Measurements from ENCODE around the gene IL34. TPM values are rescaled to one million over a fixed set of nuclear protein-coding genes. Genes with fewer than 3 reads are reported as not detected.

IL34 gene
- total RNA-seq, 2 experiments from 2014 or later = not detected

- Mint-ChIP-seq H3K27me3 (ENCODE audit: low read depth) (no peaks in the 10 kb centered on the region), H3K9me3 (no peaks in the 10 kb centered on the region), H3K27ac (no peak overlapping the region), H3K4me1 (ENCODE audit: low read depth) (peaks cover 32% of the 10 kb centered on the region), H3K4me3 (no peak overlapping the region), H3K36me3 (ENCODE audit: low read depth) (peaks cover 3% of the 10 kb centered on the region)
- DNase-seq = no peak
- CTCF ChIA-PET = no interaction called here
- intact Hi-C loops (cut with micrococcal nuclease) = no loop called here
Observed at GRCh38 chr16:70699696-70700095, 53.3 kb downstream of the IL34 start.

GRCh38 chr16:70700101-70701020, 54.0 kb downstream of the IL34 start:
- peaks cover 30% of the 10 kb centered on the region for H3K4me1 Mint-ChIP-seq (ENCODE audit: low read depth)
- intact Hi-C loops (cut with micrococcal nuclease) = no loop called here
- no peak for DNase-seq
- CTCF ChIA-PET = no interaction called here
- peaks cover 3% of the 10 kb centered on the region for H3K36me3 Mint-ChIP-seq (ENCODE audit: low read depth)
- H3K27me3 Mint-ChIP-seq (ENCODE audit: low read depth) = no peaks in the 10 kb centered on the region
- H3K4me3 Mint-ChIP-seq = no peak overlapping the region
- no peaks in the 10 kb centered on the region for H3K9me3 Mint-ChIP-seq
- H3K27ac Mint-ChIP-seq = no peak overlapping the region

GRCh38 chr16:70701036-70701435, 54.7 kb downstream of the IL34 start:
- Mint-ChIP-seq H3K27me3 (ENCODE audit: low read depth) (no peaks in the 10 kb centered on the region), H3K36me3 (ENCODE audit: low read depth) (peaks cover 3% of the 10 kb centered on the region), H3K4me3 (no peak overlapping the region), H3K27ac (no peak overlapping the region), H3K4me1 (ENCODE audit: low read depth) (peaks cover 23% of the 10 kb centered on the region), H3K9me3 (no peaks in the 10 kb centered on the region)
- CTCF ChIA-PET = no interaction called here
- intact Hi-C loops (cut with micrococcal nuclease) = no loop called here
- no peak for DNase-seq

GRCh38 chr16:70701596-70701995, 55.2 kb downstream of the IL34 start:
- Mint-ChIP-seq H3K27me3 (ENCODE audit: low read depth) (no peaks in the 10 kb centered on the region), H3K27ac (no peak overlapping the region), H3K36me3 (ENCODE audit: low read depth) (peaks cover 3% of the 10 kb centered on the region), H3K4me1 (ENCODE audit: low read depth) (peaks cover 18% of the 10 kb centered on the region), H3K4me3 (no peak overlapping the region), H3K9me3 (no peaks in the 10 kb centered on the region)
- CTCF ChIA-PET = no interaction called here
- DNase-seq = no peak
- intact Hi-C loops (cut with micrococcal nuclease) = no loop called here

GRCh38 chr16:70701998-70702397, 55.6 kb downstream of the IL34 start:
- peaks cover 14% of the 10 kb centered on the region for H3K4me1 Mint-ChIP-seq (ENCODE audit: low read depth)
- H3K36me3 Mint-ChIP-seq (ENCODE audit: low read depth) = peaks cover 3% of the 10 kb centered on the region
- CTCF ChIA-PET = no interaction called here
- no peak for DNase-seq
- H3K27ac Mint-ChIP-seq = no peak overlapping the region
- H3K9me3 Mint-ChIP-seq = no peaks in the 10 kb centered on the region
- H3K27me3 Mint-ChIP-seq (ENCODE audit: low read depth) = no peaks in the 10 kb centered on the region
- no peak overlapping the region for H3K4me3 Mint-ChIP-seq
- intact Hi-C loops (cut with micrococcal nuclease) = no loop called here

- H3K9me3 Mint-ChIP-seq = no peaks in the 10 kb centered on the region
- no peaks in the 10 kb centered on the region for H3K27me3 Mint-ChIP-seq (ENCODE audit: low read depth)
- peaks cover 3% of the 10 kb centered on the region for H3K36me3 Mint-ChIP-seq (ENCODE audit: low read depth)
- H3K27ac Mint-ChIP-seq = no peak overlapping the region
- H3K4me3 Mint-ChIP-seq = no peak overlapping the region
- H3K4me1 Mint-ChIP-seq (ENCODE audit: low read depth) = peaks cover 8% of the 10 kb centered on the region
- CTCF ChIA-PET = no interaction called here
- DNase-seq = no peak
- intact Hi-C loops (cut with micrococcal nuclease) = no loop called here
Observed at GRCh38 chr16:70702624-70703023, 56.3 kb downstream of the IL34 start.

GRCh38 chr16:70703041-70703834, 56.9 kb downstream of the IL34 start:
- CTCF ChIA-PET = no interaction called here
- Mint-ChIP-seq H3K27me3 (ENCODE audit: low read depth) (no peaks in the 10 kb centered on the region), H3K9me3 (no peaks in the 10 kb centered on the region), H3K36me3 (ENCODE audit: low read depth) (peaks cover 3% of the 10 kb centered on the region), H3K27ac (no peak overlapping the region), H3K4me3 (no peak overlapping the region), H3K4me1 (ENCODE audit: low read depth) (peaks cover 3% of the 10 kb centered on the region)
- intact Hi-C loops (cut with micrococcal nuclease) = no loop called here
- no peak for DNase-seq

GRCh38 chr16:70703835-70704381, 57.5 kb downstream of the IL34 start:
- CTCF ChIA-PET = interaction anchor here (0.6 kb wide), 1 partner anchor 28 kb away, joined by 3 read pairs; no protein-coding TSS in a partner anchor
- Mint-ChIP-seq H3K9me3 (no peaks in the 10 kb centered on the region), H3K4me3 (no peak overlapping the region), H3K36me3 (ENCODE audit: low read depth) (peaks cover 3% of the 10 kb centered on the region), H3K4me1 (ENCODE audit: low read depth) (peaks cover 3% of the 10 kb centered on the region), H3K27ac (no peak overlapping the region), H3K27me3 (ENCODE audit: low read depth) (no peaks in the 10 kb centered on the region)
- intact Hi-C loops (cut with micrococcal nuclease) = no loop called here
- no peak for DNase-seq

- CTCF ChIA-PET = interaction anchor here (0.6 kb wide), 1 partner anchor 28 kb away, joined by 3 read pairs; no protein-coding TSS in a partner anchor
- intact Hi-C loops (cut with micrococcal nuclease) = no loop called here
- Mint-ChIP-seq H3K4me1 (ENCODE audit: low read depth) (no peaks in the 10 kb centered on the region), H3K27me3 (ENCODE audit: low read depth) (no peaks in the 10 kb centered on the region), H3K4me3 (no peak overlapping the region), H3K27ac (no peak overlapping the region), H3K36me3 (ENCODE audit: low read depth) (no peaks in the 10 kb centered on the region), H3K9me3 (no peaks in the 10 kb centered on the region)
- DNase-seq = no peak
Observed at GRCh38 chr16:70704586-70704985, 58.2 kb downstream of the IL34 start.

GRCh38 chr16:70705056-70705455, 58.7 kb downstream of the IL34 start:
- DNase-seq = no peak
- Mint-ChIP-seq H3K9me3 (no peaks in the 10 kb centered on the region), H3K4me1 (ENCODE audit: low read depth) (no peaks in the 10 kb centered on the region), H3K27ac (no peak overlapping the region), H3K4me3 (no peak overlapping the region), H3K36me3 (ENCODE audit: low read depth) (no peaks in the 10 kb centered on the region), H3K27me3 (ENCODE audit: low read depth) (no peaks in the 10 kb centered on the region)
- intact Hi-C loops (cut with micrococcal nuclease) = no loop called here
- CTCF ChIA-PET = no interaction called here

GRCh38 chr16:70706948-70707465, 60.6 kb downstream of the IL34 start:
- no peak overlapping the region for H3K27ac Mint-ChIP-seq
- no peaks in the 10 kb centered on the region for H3K9me3 Mint-ChIP-seq
- no peaks in the 10 kb centered on the region for H3K27me3 Mint-ChIP-seq (ENCODE audit: low read depth)
- H3K4me3 Mint-ChIP-seq = no peak overlapping the region
- no peaks in the 10 kb centered on the region for H3K36me3 Mint-ChIP-seq (ENCODE audit: low read depth)
- intact Hi-C loops (cut with micrococcal nuclease) = no loop called here
- DNase-seq = no peak
- no peaks in the 10 kb centered on the region for H3K4me1 Mint-ChIP-seq (ENCODE audit: low read depth)
- CTCF ChIA-PET = no interaction called here

Measured in activated naive CD4-positive, alpha-beta T cell treated with anti-CD3 and anti-CD28 coated beads for 36 hours (primary cell).